Transverse colon (tissue), 4 donors: ENCODE data around the gene RASSF7. TPM values are rescaled to one million over a fixed set of nuclear protein-coding genes. Genes with fewer than 3 reads are reported as not detected.

Experiments used
- DNase-seq: peaks from one replicate; pipeline ENCODE4 v3.0.0-alpha.2; 2019
- H3K27ac ChIP-seq, 4 donors: fragments of 200-600 bp; sonication (generic); 2 replicates each; pipeline ENCODE4 v1.5.1; 2016 to 2018; ENCODE audit warnings: inconsistent platforms in 4 of 4
- H3K27me3 ChIP-seq: fragments of 200-600 bp; sonication (generic); 2 replicates; pipeline ENCODE4 v1.5.1; 2017; ENCODE audit warnings: inconsistent platforms
- H3K36me3 ChIP-seq, 4 donors: fragments of 200-600 bp; sonication (generic); 2 replicates each; pipeline ENCODE4 v1.5.1; 2017 to 2019; ENCODE audit warnings: inconsistent platforms in 4 of 4
- H3K4me1 ChIP-seq, 4 donors: fragments of 200-600 bp; sonication (generic); 2 replicates each; pipeline ENCODE4 v1.5.1; 2017 to 2020; ENCODE audit warnings: inconsistent platforms in 4 of 4
- H3K4me3 ChIP-seq, 4 donors: fragments of 200-600 bp; sonication (generic); 1 replicate in 1 of 4; 2 replicates in 3 of 4; pipeline versions ENCODE4 v1.5.1 to v1.6.1; 2017 to 2019; ENCODE audit warnings: inconsistent platforms in 4 of 4
- H3K9me3 ChIP-seq, 2 donors: fragments of 200-600 bp; sonication (generic); 2 replicates each; pipeline ENCODE4 v1.5.1; 2017 to 2019; ENCODE audit warnings: inconsistent platforms in 2 of 2
- CTCF ChIP-seq, 5 experiments: fragments of 200-600 bp in 3 of 5; fragments of 450-650 bp in 2 of 5; sonication (generic) in 3 of 5; IDR thresholded peaks; 1 replicate in 2 of 5; 2 replicates in 3 of 5; pipeline ENCODE4 v1.5.1; 2016 to 2017; ENCODE audit warnings: antibody characterized with exemption in 5 of 5, inconsistent platforms in 3 of 5, mild to moderate bottlenecking in 2 of 5, moderate library complexity in 1 of 5
- EP300 ChIP-seq: sonication (generic); formaldehyde crosslinking; IDR thresholded peaks from one replicate; pipeline ENCODE4 v1.6.1; 2017; ENCODE audit warnings: antibody characterized with exemption, low read depth
- POLR2A ChIP-seq: fragments of 450-650 bp; IDR thresholded peaks from one replicate; pipeline ENCODE4 v1.6.1; 2016; ENCODE audit warnings: antibody characterized with exemption, mild to moderate bottlenecking, moderate library complexity
- POLR2AphosphoS5 ChIP-seq, 3 donors: sonication (generic); formaldehyde crosslinking; IDR thresholded peaks; one replicate each; pipeline ENCODE4 v1.6.1; 2016; ENCODE audit warnings: antibody characterized with exemption in 3 of 3
- WGBS, 2 donors: methylation state at CpG; one replicate each; pipeline ENCODE4 v1.1.5; 2018; ENCODE audit warnings: low coverage in 1 of 2; 5-methylcytosine and 5-hydroxymethylcytosine counted together
- in situ Hi-C, 4 donors: fragments of 200-750 bp; cut with MboI; loops; one replicate each; pipeline versions ENCODE4 v1.15.0 to v1.15.1; 2017; ENCODE audit warnings: low sequenced_read_pairs in 3 of 4, low pct_ligation_motif_present in 1 of 4, low pct_unique_long_range_greater_than_20kb in 1 of 4
- intact Hi-C: fragments of 100-400 bp; cut with DNase I; formaldehyde crosslinking; loops from one replicate; pipeline ENCODE4 v1.15.1; 2023; ENCODE audit warnings: low total_unique reads
- small RNA-seq, 4 donors: library from RNA; depleted of rRNA; stranded (forward); fragments of <200 nt; gene quantifications; one replicate each; pipeline ENCODE3, GENCODE V24; 2016
- total RNA-seq, 4 donors: library from RNA; depleted of rRNA; stranded (reverse); fragments of >200 nt; gene quantifications; one replicate each; pipeline ENCODE4 v1.1.0, GENCODE V29; 2016

The RASSF7 gene
- total RNA-seq, 4 donors from 2014 or later, result 131 to 247 (median 213) TPM

GRCh38 chr11:613369-613968 is 52.7 kb downstream of the RASSF7 start:
- intact Hi-C loops, result no loop called here

More at GRCh38 chr11:613369-613968, 52.7 kb downstream of the RASSF7 start:
- peaks cover 20 to 48% (median 37%) of the 10 kb centered on the region in 4 donors for H3K4me1 ChIP-seq
- in situ Hi-C loops, result no loop called here
- 50% methylated on average over 22 of the region's 36 CpGs; no CpG with 5 or more reads in 1 of the 2 donors for WGBS, 2 donors
- H3K27me3 ChIP-seq, result no peaks in the 10 kb centered on the region
- H3K4me3 ChIP-seq, result peak overlapping the region in 2 of 4 donors; percentile 13 to 78
- peaks cover 0 to 29% (median 13%) of the 10 kb centered on the region in 4 donors for H3K36me3 ChIP-seq
- TF ChIP-seq EP300 (no peak), CTCF (IDR thresholded peaks at IDR 0.05) (no peak), POLR2A (peak; percentile 37), POLR2AphosphoS5 (IDR thresholded peaks at IDR 0.05) (peak; percentile 3 to 52 (median 42))
- no peaks in the 10 kb centered on the region for H3K9me3 ChIP-seq
- peak; percentile 92 for DNase-seq
- H3K27ac ChIP-seq, result peak overlapping the region; percentile 92 to 99 (median 96)

Small RNAs within 50 kb of the gene (small RNA-seq; reads per million reads assigned to genes)
- 11.8 to 199 (median 54.1) reads per million in 4 donors for gene MIR210

Other genes starting within 250 kb of the RASSF7 start
- gene IFITM1, start 246.9 kb upstream of the RASSF7 start, total RNA-seq, result 100 to 1,000 TPM in 1 of 4 donors, 10 to 100 TPM in 3; 19.9 to 109 (median 60.5) TPM
- 100 to 1,000 TPM in 3 of 4 donors, 10 to 100 TPM in 1; 88.2 to 139 (median 123) TPM for gene IFITM3, start 240.1 kb upstream of the RASSF7 start, total RNA-seq
- 1 to 10 TPM in 2 of 4 donors, under 1 TPM in 1, not detected in 1; 0.82 to 3.0 (median 1.3) TPM for gene B4GALNT4, start 191.5 kb upstream of the RASSF7 start, total RNA-seq
- gene PKP3, start 166.8 kb upstream of the RASSF7 start, total RNA-seq, result 100 to 1,000 TPM; 159 to 359 (median 200) TPM
- gene SIGIRR, start 146.0 kb upstream of the RASSF7 start, total RNA-seq, result 100 to 1,000 TPM; 107 to 344 (median 148) TPM
- gene ANO9, start 119.0 kb upstream of the RASSF7 start, total RNA-seq, result 100 to 1,000 TPM; 117 to 490 (median 296) TPM
- 100 to 1,000 TPM in 2 of 4 donors, 10 to 100 TPM in 2; 28.5 to 264 (median 76.0) TPM for gene PTDSS2, start 110.7 kb upstream of the RASSF7 start, total RNA-seq
- 100 to 1,000 TPM; 151 to 309 (median 198) TPM for gene RNH1, start 53.7 kb upstream of the RASSF7 start, total RNA-seq
- gene HRAS, start 25.4 kb upstream of the RASSF7 start, total RNA-seq, result 10 to 100 TPM; 31.0 to 57.1 (median 33.9) TPM
- 1 to 10 TPM; 2.3 to 8.4 (median 3.1) TPM for gene LRRC56, start 23.4 kb upstream of the RASSF7 start, total RNA-seq
- 10 to 100 TPM; 14.8 to 89.0 (median 16.6) TPM for gene LMNTD2, start 232 bp upstream of the RASSF7 start, total RNA-seq
- 10 to 100 TPM; 28.4 to 60.6 (median 43.2) TPM for gene PHRF1, start 15.5 kb downstream of the RASSF7 start, total RNA-seq
- gene IRF7, start 55.0 kb downstream of the RASSF7 start, total RNA-seq, result 100 to 1,000 TPM in 1 of 4 donors, 10 to 100 TPM in 3; 40.4 to 122 (median 49.9) TPM
- 1,000 to 10,000 TPM in 1 of 4 donors, 100 to 1,000 TPM in 3; 256 to 1,063 (median 597) TPM for gene CDHR5, start 64.0 kb downstream of the RASSF7 start, total RNA-seq
- not detected for gene SCT, start 66.2 kb downstream of the RASSF7 start, total RNA-seq
- gene DRD4, start 76.3 kb downstream of the RASSF7 start, total RNA-seq, result not detected
- gene DEAF1, start 134.3 kb downstream of the RASSF7 start, total RNA-seq, result 10 to 100 TPM; 24.4 to 84.5 (median 34.0) TPM
- 100 to 1,000 TPM in 1 of 4 donors, 10 to 100 TPM in 3; 19.3 to 121 (median 41.8) TPM for gene TMEM80, start 134.8 kb downstream of the RASSF7 start, total RNA-seq
- gene EPS8L2, start 145.3 kb downstream of the RASSF7 start, total RNA-seq, result 1,000 to 10,000 TPM in 1 of 4 donors, 100 to 1,000 TPM in 3; 257 to 1,130 (median 322) TPM
- gene TALDO1, start 186.5 kb downstream of the RASSF7 start, total RNA-seq, result 100 to 1,000 TPM; 124 to 164 (median 141) TPM
- 100 to 1,000 TPM in 1 of 4 donors, 10 to 100 TPM in 3; 28.0 to 239 (median 38.4) TPM for gene GATD1, start 216.5 kb downstream of the RASSF7 start, total RNA-seq
- 1 to 10 TPM in 1 of 4 donors, under 1 TPM in 1, not detected in 2; 0.79 to 1.2 TPM for gene CEND1, start 229.1 kb downstream of the RASSF7 start, total RNA-seq
- 10 to 100 TPM in 2 of 4 donors, 1 to 10 TPM in 2; 6.0 to 28.3 (median 9.7) TPM for gene SLC25A22, start 237.3 kb downstream of the RASSF7 start, total RNA-seq
- 100 to 1,000 TPM in 2 of 4 donors, 10 to 100 TPM in 2; 26.0 to 185 (median 70.5) TPM for gene PIDD1, start 244.3 kb downstream of the RASSF7 start, total RNA-seq
- gene RPLP2, start 249.0 kb downstream of the RASSF7 start, total RNA-seq, result 100 to 1,000 TPM; 273 to 670 (median 466) TPM